Activated naive CD8-positive, alpha-beta T cell treated with anti-CD3 and anti-CD28 coated beads, Interleukin-2, amount 50 U/mL, for 24 hours (primary cell): ENCODE results near the gene TMPRSS7.
A peak's percentile ranks its signal among the peaks of the same experiment; 100 is the strongest.

Experiments used
- ATAC-seq: fragments of 150-1000 bp; cut with Tn5 transposase; one replicate; pipeline ENCODE4 v1.10.0; 2021
- DNase-seq: peaks from one replicate; pipeline ENCODE4 v3.0.0; 2021
- H3K27ac Mint-ChIP-seq: one replicate; pipeline ENCODE4 v1.8.0; 2021; ENCODE audit warnings: mild to moderate bottlenecking, mixed read lengths
- H3K27me3 Mint-ChIP-seq: one replicate; pipeline ENCODE4 v1.8.0; 2021; ENCODE audit warnings: mixed read lengths
- H3K36me3 Mint-ChIP-seq: one replicate; pipeline ENCODE4 v1.8.0; 2021; ENCODE audit warnings: low read depth, mixed read lengths
- H3K4me1 Mint-ChIP-seq: one replicate; pipeline ENCODE4 v1.8.0; 2021; ENCODE audit warnings: mixed read lengths
- H3K4me3 Mint-ChIP-seq: one replicate; pipeline ENCODE4 v1.8.0; 2021; ENCODE audit warnings: mild to moderate bottlenecking, moderate library complexity, mixed read lengths
- H3K9me3 Mint-ChIP-seq: one replicate; pipeline ENCODE4 v1.8.0; 2021; ENCODE audit warnings: mixed read lengths

The TMPRSS7 gene

DNA sequence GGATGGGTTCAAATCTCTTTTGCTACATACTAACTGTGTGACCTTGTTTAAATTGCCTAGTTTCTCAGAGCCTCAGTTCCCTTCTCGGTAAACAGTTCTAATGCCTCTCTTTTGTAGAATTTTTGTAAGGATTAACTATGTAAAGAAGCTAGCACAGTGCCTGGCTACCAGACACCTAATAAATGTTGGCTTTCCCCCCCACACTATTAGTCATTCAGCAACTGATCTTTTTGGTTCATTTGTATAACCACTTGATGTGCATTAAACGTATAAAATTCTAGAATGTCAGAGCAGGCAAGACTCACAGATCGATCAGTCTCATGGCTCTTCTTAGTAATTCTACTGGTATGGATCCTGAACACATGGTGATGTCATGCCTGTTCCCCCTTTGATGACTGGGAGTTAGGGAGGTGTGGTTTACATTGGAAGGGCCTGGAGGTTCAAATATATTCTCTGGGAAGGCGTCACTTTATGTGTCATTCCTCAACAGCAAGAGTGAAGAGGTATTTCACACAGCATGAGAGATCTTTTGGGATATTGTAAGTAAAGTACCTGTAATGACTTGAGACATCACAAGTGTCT, 29.4 kb upstream of the TMPRSS7 start:
- Mint-ChIP-seq H3K4me1 (peaks cover 59% of the 10 kb centered on the region), H3K36me3 (peaks cover 2% of the 10 kb centered on the region), H3K4me3 (no peak overlapping the region), H3K9me3 (no peaks in the 10 kb centered on the region), H3K27ac (peak overlapping the region; percentile 52), H3K27me3 (no peaks in the 10 kb centered on the region)
- DNase-seq = no peak
- ATAC-seq = peak; percentile 5

DNA sequence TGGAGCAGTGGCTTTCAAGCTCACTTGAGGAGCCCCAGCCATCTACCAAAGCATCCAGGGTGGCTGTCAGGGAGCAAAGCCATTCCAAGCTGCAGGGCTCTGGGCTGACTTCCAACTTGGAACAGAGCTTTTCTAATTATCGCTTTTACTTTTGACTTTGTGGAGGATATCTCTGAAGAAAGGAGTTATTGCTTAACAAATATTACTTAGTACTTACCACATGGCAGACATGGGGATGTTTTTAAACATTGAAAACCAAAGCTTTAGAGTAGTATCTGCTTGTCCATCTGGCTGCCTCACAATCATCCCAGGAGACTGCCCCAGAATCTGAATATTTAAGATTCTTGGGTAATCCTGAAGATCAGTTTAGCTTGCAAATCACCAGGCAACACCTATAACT, 26.9 kb upstream of the TMPRSS7 start:
- no peak overlapping the region for H3K4me3 Mint-ChIP-seq
- DNase-seq = no peak
- no peak overlapping the region for H3K27ac Mint-ChIP-seq
- no peaks in the 10 kb centered on the region for H3K9me3 Mint-ChIP-seq
- H3K36me3 Mint-ChIP-seq = peaks cover 2% of the 10 kb centered on the region
- peaks cover 38% of the 10 kb centered on the region for H3K4me1 Mint-ChIP-seq
- no peaks in the 10 kb centered on the region for H3K27me3 Mint-ChIP-seq
- no peak for ATAC-seq

DNA sequence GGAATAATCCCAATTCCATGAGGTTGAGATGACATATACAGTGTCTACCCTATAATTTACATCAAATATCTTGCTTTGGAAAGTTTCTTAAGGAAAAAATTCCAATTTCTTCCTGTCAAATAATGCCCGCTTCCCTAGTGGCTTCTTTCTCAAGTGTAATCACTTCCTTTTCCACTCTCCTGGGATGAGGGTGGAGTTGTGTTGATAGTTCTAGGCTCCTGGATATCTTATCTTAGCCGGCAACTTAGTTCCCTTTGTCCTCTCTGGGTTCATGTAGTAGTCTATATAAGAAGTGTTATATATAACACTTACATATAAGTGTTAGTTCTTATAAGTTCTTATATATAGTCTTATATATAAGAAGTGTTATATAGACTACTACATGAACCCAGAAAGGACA, 24.9 kb upstream of the TMPRSS7 start:
- DNase-seq = no peak
- peaks cover 33% of the 10 kb centered on the region for H3K4me1 Mint-ChIP-seq
- H3K4me3 Mint-ChIP-seq = no peak overlapping the region
- no peaks in the 10 kb centered on the region for H3K9me3 Mint-ChIP-seq
- no peak for ATAC-seq
- H3K36me3 Mint-ChIP-seq = peaks cover 2% of the 10 kb centered on the region
- no peaks in the 10 kb centered on the region for H3K27me3 Mint-ChIP-seq
- no peak overlapping the region for H3K27ac Mint-ChIP-seq

DNA sequence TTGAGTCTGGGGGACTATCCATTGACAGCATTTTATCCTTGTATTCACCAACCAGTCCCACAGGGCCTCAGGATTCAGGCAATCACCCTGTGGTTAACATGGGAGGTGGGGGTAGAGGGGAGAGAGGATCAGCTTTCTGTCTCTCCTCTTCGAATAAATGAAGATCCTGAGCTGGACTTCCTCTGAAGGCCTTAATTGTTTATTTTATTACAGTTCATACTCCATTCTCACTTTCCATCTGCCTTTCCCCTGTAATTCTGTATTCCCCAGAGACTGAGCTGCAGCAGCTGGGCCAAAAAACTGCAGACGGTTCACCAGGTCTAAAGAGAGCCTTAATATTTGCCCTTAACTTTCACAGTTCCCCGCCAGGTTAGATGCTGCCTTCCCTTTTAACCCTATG, 23.9 kb upstream of the TMPRSS7 start:
- Mint-ChIP-seq H3K9me3 (no peaks in the 10 kb centered on the region), H3K4me3 (no peak overlapping the region), H3K27ac (no peak overlapping the region), H3K4me1 (peaks cover 24% of the 10 kb centered on the region), H3K36me3 (no peaks in the 10 kb centered on the region), H3K27me3 (no peaks in the 10 kb centered on the region)
- no peak for ATAC-seq
- DNase-seq = no peak

DNA sequence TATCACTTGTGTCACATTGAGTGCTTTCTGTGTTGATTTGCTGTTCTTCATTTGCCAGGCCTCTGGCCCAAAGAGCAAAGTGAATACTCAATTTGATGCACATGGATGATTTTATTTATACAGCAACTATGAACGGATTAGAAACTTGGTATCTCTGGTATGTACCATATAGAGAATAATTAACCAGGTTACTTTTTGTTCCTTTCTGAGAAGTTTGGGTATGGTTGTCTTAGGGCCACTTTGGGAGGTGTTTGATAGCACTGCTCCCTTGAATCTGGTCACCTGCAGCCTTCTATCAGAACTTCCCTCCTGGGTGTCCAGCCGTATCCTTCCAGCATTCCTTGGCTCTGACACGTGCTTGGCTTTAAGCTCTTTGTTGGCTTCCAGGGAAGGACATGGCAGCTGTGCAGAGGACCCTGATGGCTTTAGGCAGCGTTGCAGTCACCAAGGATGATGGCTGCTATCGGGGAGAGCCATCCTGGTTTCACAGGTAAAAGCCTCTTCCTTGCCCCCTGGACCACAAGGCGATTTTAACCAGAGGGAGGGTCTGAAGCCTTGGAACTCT, 23.1 kb upstream of the TMPRSS7 start:
- peaks cover 23% of the 10 kb centered on the region for H3K4me1 Mint-ChIP-seq
- no peaks in the 10 kb centered on the region for H3K9me3 Mint-ChIP-seq
- ATAC-seq (no peak), DNase-seq (no peak)
- H3K27me3 Mint-ChIP-seq = no peaks in the 10 kb centered on the region
- no peak overlapping the region for H3K27ac Mint-ChIP-seq
- no peaks in the 10 kb centered on the region for H3K36me3 Mint-ChIP-seq
- H3K4me3 Mint-ChIP-seq = no peak overlapping the region

DNA sequence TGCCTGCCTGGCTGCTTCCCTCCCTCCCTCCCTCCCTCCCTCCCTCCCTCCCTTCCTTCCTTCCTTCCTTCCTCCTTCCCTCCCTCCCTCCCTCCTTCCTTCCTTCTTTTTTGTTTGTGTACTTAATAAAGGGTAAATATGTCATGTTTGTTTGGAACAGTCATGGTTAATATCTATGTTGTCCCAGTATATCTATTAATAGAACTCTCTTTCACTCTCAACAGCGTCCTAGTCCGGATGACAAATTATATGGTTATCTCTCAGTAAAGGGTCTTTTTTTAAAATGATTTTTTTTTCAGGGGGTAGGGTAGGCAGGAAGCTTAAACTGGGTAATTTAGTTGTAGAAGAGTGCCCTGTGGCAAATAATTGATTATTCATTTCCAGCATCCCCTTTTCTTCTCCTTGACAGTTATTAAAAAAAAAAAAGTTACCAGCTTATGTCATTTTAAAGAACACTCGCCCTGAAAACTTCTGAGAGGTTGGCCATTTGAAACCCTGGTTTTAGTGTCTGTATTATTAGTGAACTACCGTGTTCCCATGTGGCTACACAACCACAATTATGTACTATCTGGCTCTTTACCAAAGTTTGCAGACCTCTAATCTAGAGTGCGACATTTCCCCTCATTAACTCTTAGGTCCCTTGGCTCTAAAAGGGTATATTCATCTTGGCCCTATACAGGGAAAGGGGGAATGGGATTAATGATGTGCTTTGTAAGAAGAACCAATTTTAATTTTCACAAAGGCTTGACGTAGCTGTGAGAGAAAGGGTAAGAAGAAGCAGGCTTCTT, 22.1 kb upstream of the TMPRSS7 start:
- Mint-ChIP-seq H3K27ac (peak overlapping the region; percentile 21), H3K4me1 (peaks cover 27% of the 10 kb centered on the region), H3K4me3 (no peak overlapping the region), H3K36me3 (no peaks in the 10 kb centered on the region), H3K9me3 (no peaks in the 10 kb centered on the region), H3K27me3 (no peaks in the 10 kb centered on the region)
- ATAC-seq (no peak), DNase-seq (no peak)

DNA sequence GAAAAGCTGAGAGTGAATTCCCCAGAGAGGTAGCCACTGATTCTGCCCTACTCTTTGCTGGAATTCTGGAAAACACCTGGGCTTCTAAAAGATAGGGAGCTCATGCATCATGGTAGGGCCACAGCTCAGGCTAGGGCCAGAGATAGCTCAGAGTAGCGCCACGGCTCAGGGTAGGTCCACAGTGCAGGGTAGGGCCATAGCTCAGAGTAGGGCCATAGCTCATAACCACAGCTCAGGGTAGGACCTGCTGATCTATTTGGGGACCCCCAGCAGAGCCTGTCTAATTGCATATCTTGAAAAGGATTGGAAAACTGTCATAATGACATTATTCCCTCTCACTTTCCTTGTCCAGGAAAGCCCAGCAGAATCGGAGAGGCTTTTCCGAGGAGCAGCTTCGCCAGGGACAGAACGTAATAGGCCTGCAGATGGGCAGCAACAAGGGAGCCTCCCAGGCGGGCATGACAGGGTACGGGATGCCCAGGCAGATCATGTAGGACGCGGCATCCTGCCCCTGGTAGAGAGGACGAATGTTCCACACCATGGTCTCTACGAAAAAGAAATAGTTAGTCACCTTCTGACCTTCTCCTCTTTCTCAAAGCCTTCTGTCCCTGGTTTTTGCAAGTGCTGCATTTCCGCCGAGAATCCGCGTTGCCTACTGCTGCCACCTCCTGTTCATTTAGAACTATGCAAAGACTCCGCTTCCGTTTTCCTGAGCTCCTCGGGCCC, 21.3 kb upstream of the TMPRSS7 start:
- ATAC-seq (peak; percentile 93), DNase-seq (peak; percentile 67)
- H3K4me3 Mint-ChIP-seq = no peak overlapping the region
- H3K27ac Mint-ChIP-seq = peak overlapping the region; percentile 21
- no peaks in the 10 kb centered on the region for H3K27me3 Mint-ChIP-seq
- H3K9me3 Mint-ChIP-seq = no peaks in the 10 kb centered on the region
- peaks cover 26% of the 10 kb centered on the region for H3K4me1 Mint-ChIP-seq
- no peaks in the 10 kb centered on the region for H3K36me3 Mint-ChIP-seq

DNA sequence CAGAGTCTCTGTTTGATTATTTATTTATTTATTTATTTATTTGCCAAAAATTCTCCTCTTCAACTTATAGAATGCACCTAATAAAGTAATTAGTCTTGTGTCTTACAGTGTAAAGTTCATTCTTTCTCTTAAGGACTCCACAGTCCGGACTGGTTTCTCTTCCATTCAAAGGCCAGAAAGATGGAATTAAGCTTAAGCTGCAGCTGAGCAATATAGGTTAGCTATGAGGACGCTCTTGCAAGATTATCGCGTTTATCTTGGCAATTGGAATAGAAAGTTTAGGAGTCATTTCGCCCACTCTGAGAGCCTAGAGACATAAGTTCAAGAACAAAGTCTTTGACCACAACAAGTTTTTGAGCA, 20.8 kb upstream of the TMPRSS7 start:
- H3K4me3 Mint-ChIP-seq = no peak overlapping the region
- peaks cover 26% of the 10 kb centered on the region for H3K4me1 Mint-ChIP-seq
- no peaks in the 10 kb centered on the region for H3K36me3 Mint-ChIP-seq
- H3K27me3 Mint-ChIP-seq = no peaks in the 10 kb centered on the region
- DNase-seq (no peak), ATAC-seq (no peak)
- H3K27ac Mint-ChIP-seq = no peak overlapping the region
- no peaks in the 10 kb centered on the region for H3K9me3 Mint-ChIP-seq

DNA sequence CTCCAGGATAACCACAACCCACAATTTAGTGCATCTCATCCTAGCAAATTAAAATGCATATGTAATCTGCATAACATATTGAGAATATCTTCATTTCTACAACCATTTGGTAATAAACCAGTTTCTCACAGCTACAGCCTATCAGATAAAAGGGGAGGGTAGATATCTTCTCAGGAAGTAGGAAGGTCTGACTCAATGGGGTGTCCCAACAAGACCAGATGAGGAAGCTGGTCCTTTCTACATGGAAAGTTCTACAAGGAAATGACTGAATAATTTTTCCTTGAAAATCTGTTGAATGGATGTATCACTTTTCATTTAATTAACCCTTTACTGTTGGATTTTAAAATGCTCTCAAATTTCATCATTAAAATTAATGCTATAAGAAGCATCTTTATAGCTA, 17.4 kb upstream of the TMPRSS7 start:
- H3K36me3 Mint-ChIP-seq = no peaks in the 10 kb centered on the region
- H3K4me1 Mint-ChIP-seq = peaks cover 26% of the 10 kb centered on the region
- no peaks in the 10 kb centered on the region for H3K9me3 Mint-ChIP-seq
- H3K27ac Mint-ChIP-seq = no peak overlapping the region
- H3K27me3 Mint-ChIP-seq = no peaks in the 10 kb centered on the region
- no peak for ATAC-seq
- no peak overlapping the region for H3K4me3 Mint-ChIP-seq
- DNase-seq = no peak

DNA sequence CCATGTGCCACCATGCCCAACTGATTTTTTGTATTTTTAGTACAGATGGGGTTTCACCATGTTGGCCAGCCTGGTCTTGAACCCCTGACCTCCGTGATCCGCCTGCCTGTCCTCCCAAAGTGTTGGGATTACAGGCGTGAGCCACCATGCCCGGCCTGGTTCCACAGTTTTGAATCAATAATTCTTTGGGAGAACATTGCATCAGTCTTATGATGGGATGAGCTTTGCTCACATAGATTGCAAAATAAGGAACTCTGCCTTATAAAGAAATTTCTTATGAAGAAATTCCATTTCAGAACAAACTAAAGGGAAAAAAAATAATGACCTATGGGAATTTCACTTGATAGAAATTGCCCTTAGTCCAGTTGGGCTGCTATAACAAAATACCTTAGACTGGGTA, 15.8 kb upstream of the TMPRSS7 start:
- Mint-ChIP-seq H3K4me3 (no peak overlapping the region), H3K4me1 (peaks cover 14% of the 10 kb centered on the region), H3K9me3 (no peaks in the 10 kb centered on the region), H3K27ac (no peak overlapping the region), H3K27me3 (no peaks in the 10 kb centered on the region), H3K36me3 (no peaks in the 10 kb centered on the region)
- DNase-seq (no peak), ATAC-seq (no peak)

DNA sequence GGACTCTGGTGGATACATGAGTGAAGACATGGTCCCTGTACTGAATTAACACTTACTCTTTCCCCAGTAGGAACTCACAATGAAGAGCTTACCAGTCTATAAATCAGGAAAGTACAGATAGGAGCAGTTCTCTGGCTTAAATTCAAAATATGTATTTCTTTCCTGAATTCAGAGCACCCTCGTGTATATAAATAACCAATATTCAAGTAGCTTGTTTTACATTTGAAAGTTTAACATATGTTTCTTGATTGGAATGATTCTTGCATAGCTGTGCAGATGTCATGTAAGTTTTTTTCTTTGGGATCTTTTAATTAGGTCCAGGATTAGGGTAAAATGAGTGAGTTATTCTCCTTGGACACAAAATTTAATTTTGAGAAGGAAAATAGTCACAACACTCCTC, 14.8 kb upstream of the TMPRSS7 start:
- DNase-seq (no peak), ATAC-seq (no peak)
- peaks cover 9% of the 10 kb centered on the region for H3K4me1 Mint-ChIP-seq
- no peaks in the 10 kb centered on the region for H3K36me3 Mint-ChIP-seq
- H3K27ac Mint-ChIP-seq = no peak overlapping the region
- H3K27me3 Mint-ChIP-seq = no peaks in the 10 kb centered on the region
- H3K4me3 Mint-ChIP-seq = no peak overlapping the region
- no peaks in the 10 kb centered on the region for H3K9me3 Mint-ChIP-seq

DNA sequence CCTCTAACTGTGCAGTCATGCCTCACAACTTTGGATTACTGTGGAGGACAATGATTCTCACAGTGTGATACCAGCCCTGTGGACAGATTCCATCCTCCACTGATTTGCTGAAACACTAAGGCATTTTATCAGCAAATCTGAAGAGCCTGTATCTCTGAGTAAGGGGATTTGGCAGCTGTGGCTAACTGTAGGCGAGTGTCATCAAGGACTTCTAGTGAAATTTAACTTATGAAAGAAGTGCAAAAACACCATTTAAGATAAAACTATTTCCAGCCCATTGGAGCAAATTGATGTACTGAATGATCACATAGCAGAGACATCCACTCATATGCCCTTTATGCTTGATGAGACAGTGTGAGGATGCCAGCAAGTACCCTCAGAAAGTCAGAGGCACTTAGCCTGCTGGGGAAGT, 13.9 kb upstream of the TMPRSS7 start:
- ATAC-seq (no peak), DNase-seq (no peak)
- Mint-ChIP-seq H3K9me3 (no peaks in the 10 kb centered on the region), H3K27ac (no peak overlapping the region), H3K4me3 (no peak overlapping the region), H3K27me3 (no peaks in the 10 kb centered on the region), H3K4me1 (peaks cover 9% of the 10 kb centered on the region), H3K36me3 (no peaks in the 10 kb centered on the region)

DNA sequence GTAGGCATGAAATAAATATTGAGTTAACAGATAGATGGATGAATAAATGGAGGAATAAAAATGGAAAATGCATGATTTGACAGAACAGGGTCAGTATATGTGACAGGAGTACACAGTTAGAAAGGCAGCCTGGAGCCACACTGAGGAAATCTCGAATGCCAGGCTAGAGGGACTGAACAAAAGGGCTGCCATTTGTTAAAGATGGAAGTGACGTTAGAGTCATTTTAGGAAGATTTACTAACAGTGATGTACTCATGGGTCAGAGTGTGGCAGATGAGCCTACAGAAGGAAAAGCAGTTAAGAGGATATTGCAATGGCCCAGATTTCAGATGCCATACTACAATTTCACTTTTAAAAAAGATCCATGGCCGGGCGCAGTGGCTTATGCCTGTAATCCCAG, 7.4 kb upstream of the TMPRSS7 start:
- H3K27me3 Mint-ChIP-seq = no peaks in the 10 kb centered on the region
- H3K36me3 Mint-ChIP-seq = no peaks in the 10 kb centered on the region
- H3K4me1 Mint-ChIP-seq = no peaks in the 10 kb centered on the region
- H3K9me3 Mint-ChIP-seq = no peaks in the 10 kb centered on the region
- DNase-seq (no peak), ATAC-seq (no peak)
- H3K4me3 Mint-ChIP-seq = no peak overlapping the region
- H3K27ac Mint-ChIP-seq = no peak overlapping the region

DNA sequence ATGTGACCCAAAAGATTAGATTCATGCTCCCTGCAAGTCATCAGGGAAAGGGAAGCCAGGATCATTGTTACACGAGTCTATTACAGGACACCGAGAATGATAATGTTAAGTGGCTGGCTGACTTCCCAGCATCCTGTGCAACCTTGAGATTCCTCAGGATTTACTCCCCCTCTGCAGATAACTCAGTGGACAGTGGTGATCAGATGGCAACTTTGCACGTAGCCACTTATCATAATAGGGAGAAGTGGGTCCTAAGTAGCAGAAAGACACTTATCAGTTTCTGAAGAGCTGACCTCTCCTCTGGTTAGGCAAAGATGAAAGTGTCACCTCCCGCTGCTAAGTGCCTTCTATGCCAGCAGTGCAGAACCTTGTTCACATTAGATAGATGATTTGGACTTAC, 6.7 kb upstream of the TMPRSS7 start:
- H3K4me3 Mint-ChIP-seq = no peak overlapping the region
- peaks cover 1% of the 10 kb centered on the region for H3K27me3 Mint-ChIP-seq
- DNase-seq (no peak), ATAC-seq (no peak)
- no peaks in the 10 kb centered on the region for H3K36me3 Mint-ChIP-seq
- H3K4me1 Mint-ChIP-seq = no peaks in the 10 kb centered on the region
- H3K27ac Mint-ChIP-seq = no peak overlapping the region
- no peaks in the 10 kb centered on the region for H3K9me3 Mint-ChIP-seq

DNA sequence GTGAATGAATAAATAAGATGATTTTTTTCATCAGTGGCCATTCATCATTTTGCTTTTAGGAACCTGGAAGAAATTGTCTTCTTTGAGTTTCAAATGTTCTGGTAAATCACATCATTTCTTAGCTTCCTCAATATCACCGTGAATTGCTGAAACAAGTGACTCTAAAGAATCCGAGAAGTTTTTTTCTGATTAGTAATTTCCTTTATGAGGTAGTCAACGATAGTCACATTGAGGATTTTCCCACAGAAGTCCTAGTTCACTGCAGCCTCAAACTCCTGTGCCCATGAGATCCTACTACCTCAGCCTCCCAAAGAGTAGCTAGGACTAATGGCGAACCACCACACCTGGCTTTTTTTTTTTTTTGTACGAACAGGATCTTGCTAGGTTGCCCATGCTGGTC, 3.6 kb upstream of the TMPRSS7 start:
- H3K27ac Mint-ChIP-seq = no peak overlapping the region
- no peaks in the 10 kb centered on the region for H3K4me1 Mint-ChIP-seq
- ATAC-seq (no peak), DNase-seq (no peak)
- H3K36me3 Mint-ChIP-seq = no peaks in the 10 kb centered on the region
- H3K4me3 Mint-ChIP-seq = no peak overlapping the region
- H3K9me3 Mint-ChIP-seq = no peaks in the 10 kb centered on the region
- peaks cover 1% of the 10 kb centered on the region for H3K27me3 Mint-ChIP-seq
